Measurements from ENCODE around the gene DHX58.

DHX58 gene

GRCh38 chr17:42087736-42088705, 24.5 kb downstream of the DHX58 start:
- no peak for DNase-seq (ENCODE audit: low read depth in 1 of 2, low spot score in 1 of 2)

GRCh38 chr17:42087042-42087701, 25.3 kb downstream of the DHX58 start:
- no peak for DNase-seq (ENCODE audit: low read depth in 1 of 2, low spot score in 1 of 2)

GRCh38 chr17:42081516-42082129, 30.9 kb downstream of the DHX58 start:
- no peak for DNase-seq (ENCODE audit: low read depth in 1 of 2, low spot score in 1 of 2)

- DNase-seq (ENCODE audit: low read depth in 1 of 2, low spot score in 1 of 2): no peak
Observed at GRCh38 chr17:42079541-42079940, 33.0 kb downstream of the DHX58 start.

- no peak for DNase-seq (ENCODE audit: low read depth in 1 of 2, low spot score in 1 of 2)
Observed at GRCh38 chr17:42078396-42079043, 34.0 kb downstream of the DHX58 start.

GRCh38 chr17:42077755-42078154, 34.8 kb downstream of the DHX58 start:
- DNase-seq (ENCODE audit: low read depth in 1 of 2, low spot score in 1 of 2): no peak

GRCh38 chr17:42076797-42077559, 35.5 kb downstream of the DHX58 start:
- DNase-seq (ENCODE audit: low read depth in 1 of 2, low spot score in 1 of 2): no peak

GRCh38 chr17:42075789-42076188, 36.7 kb downstream of the DHX58 start:
- no peak for DNase-seq (ENCODE audit: low read depth in 1 of 2, low spot score in 1 of 2)

GRCh38 chr17:42072323-42073187, 40.0 kb downstream of the DHX58 start:
- DNase-seq (ENCODE audit: low read depth in 1 of 2, low spot score in 1 of 2): no peak

- DNase-seq (ENCODE audit: low read depth in 1 of 2, low spot score in 1 of 2): no peak
Observed at GRCh38 chr17:42071810-42072209, 40.7 kb downstream of the DHX58 start.

GRCh38 chr17:42068979-42069378, 43.5 kb downstream of the DHX58 start:
- DNase-seq (ENCODE audit: low read depth in 1 of 2, low spot score in 1 of 2): no peak

- DNase-seq (ENCODE audit: low read depth in 1 of 2, low spot score in 1 of 2): peak; percentile 40 to 64
Observed at GRCh38 chr17:42067371-42068091, 45.0 kb downstream of the DHX58 start.

- DNase-seq (ENCODE audit: low read depth in 1 of 2, low spot score in 1 of 2): no peak
Observed at GRCh38 chr17:42065201-42065600, 47.3 kb downstream of the DHX58 start.

- DNase-seq (ENCODE audit: low read depth in 1 of 2, low spot score in 1 of 2): no peak
Observed at GRCh38 chr17:42062681-42063080, 49.8 kb downstream of the DHX58 start.

GRCh38 chr17:42061646-42062487, 50.6 kb downstream of the DHX58 start:
- no peak for DNase-seq (ENCODE audit: low read depth in 1 of 2, low spot score in 1 of 2)

- DNase-seq (ENCODE audit: low read depth in 1 of 2, low spot score in 1 of 2): no peak
Observed at GRCh38 chr17:42060231-42060630, 52.3 kb downstream of the DHX58 start.

- DNase-seq (ENCODE audit: low read depth in 1 of 2, low spot score in 1 of 2): no peak
Observed at GRCh38 chr17:42059815-42060214, 52.7 kb downstream of the DHX58 start.

GRCh38 chr17:42058063-42058462, 54.5 kb downstream of the DHX58 start:
- no peak for DNase-seq (ENCODE audit: low read depth in 1 of 2, low spot score in 1 of 2)
